HG03064 (cell line): ENCODE data around the gene C4orf50.
"Not testable (repeated sequence)": the region's sequence is repeated elsewhere in the genome, so short reads cannot be mapped to it uniquely, and the experiment has no call there.

Source experiments
- ATAC-seq: cut with Tn5 transposase; IDR thresholded peaks from one replicate; pipeline ENCODE4 v1.9.1; 2021; ENCODE audit warnings: low read depth; ENCODE audit not compliant: unreplicated experiment

C4orf50 gene

GRCh38 chr4:5995901-5996623 is 22.2 kb downstream of the C4orf50 start:
- no peak for ATAC-seq

- no peak for ATAC-seq
These were observed 24.1 kb downstream of the C4orf50 start for GRCh38 chr4:5993876-5994811.

GRCh38 chr4:5993346-5993745 is 24.9 kb downstream of the C4orf50 start:
- ATAC-seq = not testable (repeated sequence)

GRCh38 chr4:5992828-5993321 is 25.4 kb downstream of the C4orf50 start:
- no peak for ATAC-seq

- no peak for ATAC-seq
These were observed 25.9 kb downstream of the C4orf50 start for GRCh38 chr4:5992171-5992827.

- ATAC-seq = no peak
These were observed 26.8 kb downstream of the C4orf50 start for GRCh38 chr4:5991405-5991804.

- no peak for ATAC-seq
These were observed 27.6 kb downstream of the C4orf50 start for GRCh38 chr4:5990446-5991160.

GRCh38 chr4:5989236-5990225 is 28.7 kb downstream of the C4orf50 start:
- no peak for ATAC-seq

GRCh38 chr4:5988086-5988845 is 30.0 kb downstream of the C4orf50 start:
- no peak for ATAC-seq

GRCh38 chr4:5984843-5985242 is 33.4 kb downstream of the C4orf50 start:
- no peak for ATAC-seq

- ATAC-seq = no peak
These were observed 35.9 kb downstream of the C4orf50 start for GRCh38 chr4:5982156-5982973.

GRCh38 chr4:5980436-5981155 is 37.6 kb downstream of the C4orf50 start:
- ATAC-seq = no peak

- no peak for ATAC-seq
These were observed 38.2 kb downstream of the C4orf50 start for GRCh38 chr4:5979981-5980380.

- no peak for ATAC-seq
These were observed 41.3 kb downstream of the C4orf50 start for GRCh38 chr4:5976921-5977320.

GRCh38 chr4:5976431-5976830 is 41.8 kb downstream of the C4orf50 start:
- no peak for ATAC-seq

GRCh38 chr4:5974321-5974720 is 43.9 kb downstream of the C4orf50 start:
- no peak for ATAC-seq
